Activated T-cell treated with anti-CD3 and anti-CD28 coated beads, Interleukin-2, amount 50 U/mL, for 72 hours (primary cell): Measurements from ENCODE around the gene HLA-DMB. TPM values are rescaled to one million over a fixed set of nuclear protein-coding genes. Genes with fewer than 3 reads are reported as not detected.

Experiments used
- ATAC-seq, 2 donors: fragments of 150-1000 bp; cut with Tn5 transposase; replicated peaks in 1 of 2; 2 replicates each; pipeline ENCODE4 v1.10.0; 2021; ENCODE audit warnings: moderate library complexity in 2 of 2, mild to moderate bottlenecking in 1 of 2
- DNase-seq, 2 donors: peaks; one replicate each; pipeline ENCODE4 v3.0.0; 2021 to 2022; ENCODE audit warnings: mixed read lengths in 1 of 2
- H3K27ac Mint-ChIP-seq: one replicate; pipeline ENCODE4 v1.8.0; 2022; ENCODE audit warnings: mild to moderate bottlenecking, moderate library complexity, mixed read lengths
- H3K27me3 Mint-ChIP-seq: one replicate; pipeline ENCODE4 v1.8.0; 2022; ENCODE audit warnings: low read depth, mixed read lengths
- H3K36me3 Mint-ChIP-seq, 2 donors: one replicate each; pipeline ENCODE4 v1.8.0; 2022; ENCODE audit warnings: mixed read lengths in 2 of 2, mild to moderate bottlenecking in 1 of 2; ENCODE audit not compliant: insufficient read depth in 2 of 2
- H3K4me1 Mint-ChIP-seq: one replicate; pipeline ENCODE4 v1.8.0; 2022; ENCODE audit warnings: low read depth, mixed read lengths
- H3K4me3 Mint-ChIP-seq, 2 donors: one replicate each; pipeline ENCODE4 v1.8.0; 2022; ENCODE audit warnings: mild to moderate bottlenecking in 2 of 2, mixed read lengths in 2 of 2, moderate library complexity in 2 of 2
- H3K9me3 Mint-ChIP-seq, 2 donors: one replicate each; pipeline ENCODE4 v1.8.0; 2022; ENCODE audit warnings: mixed read lengths in 2 of 2
- total RNA-seq, 2 donors: library from RNA; stranded (reverse); gene quantifications; one replicate each; pipeline ENCODE4 v1.2.3, GENCODE V29; 2022

The HLA-DMB gene
- total RNA-seq, 2 donors from 2014 or later = 3.4 to 3.6 TPM

DNA sequence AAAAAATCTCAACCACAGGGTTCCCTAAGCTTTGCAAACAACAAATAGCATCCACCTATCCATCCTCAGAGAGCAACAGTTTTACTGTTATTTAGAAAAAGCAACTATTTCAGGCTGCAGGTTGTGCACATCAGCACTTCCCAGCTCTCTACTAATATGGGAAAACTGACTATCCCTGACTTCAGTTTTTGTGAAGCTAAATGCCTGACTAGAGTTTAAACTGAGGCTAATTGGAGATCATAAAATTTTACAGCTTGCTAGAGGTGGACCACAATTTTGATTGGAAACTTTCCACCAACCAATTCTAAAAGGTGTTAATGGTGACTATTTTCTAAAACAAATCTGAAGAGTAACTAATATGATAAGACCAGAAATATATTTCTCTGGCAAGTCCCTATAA lies 36.9 kb downstream of the HLA-DMB start:
- no peak for ATAC-seq
- Mint-ChIP-seq H3K27me3 (no peaks in the 10 kb centered on the region), H3K4me3 (no peak overlapping the region), H3K27ac (no peak overlapping the region), H3K36me3 (no peaks in the 10 kb centered on the region), H3K9me3 (no peaks in the 10 kb centered on the region), H3K4me1 (no peaks in the 10 kb centered on the region)
- no peak for DNase-seq

DNA sequence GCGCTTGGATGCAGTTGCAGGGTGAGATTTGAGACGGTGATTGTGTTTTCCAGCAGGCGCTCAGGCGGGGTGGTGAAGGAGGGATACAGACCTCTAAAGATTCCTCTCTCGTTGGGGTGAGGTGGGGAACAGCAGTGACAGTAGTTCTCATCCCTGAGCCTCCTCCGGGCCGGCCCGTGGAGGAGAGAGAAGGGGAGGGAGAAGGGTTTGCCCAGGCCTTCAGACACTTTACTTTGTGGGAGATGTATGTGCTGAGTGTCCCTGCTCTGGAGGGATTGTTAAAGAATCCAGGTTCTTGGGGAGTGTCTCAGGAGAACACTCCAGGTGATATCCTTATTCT lies 45.9 kb downstream of the HLA-DMB start:
- DNase-seq = no peak
- ATAC-seq = peak; percentile 4 to 9
- Mint-ChIP-seq H3K27ac (peak overlapping the region; percentile 91), H3K36me3 (peaks cover 3 to 4% of the 10 kb centered on the region in 2 donors), H3K4me1 (peaks cover 32% of the 10 kb centered on the region), H3K9me3 (no peaks in the 10 kb centered on the region), H3K4me3 (peak overlapping the region; percentile 96 to 97), H3K27me3 (no peaks in the 10 kb centered on the region)

DNA sequence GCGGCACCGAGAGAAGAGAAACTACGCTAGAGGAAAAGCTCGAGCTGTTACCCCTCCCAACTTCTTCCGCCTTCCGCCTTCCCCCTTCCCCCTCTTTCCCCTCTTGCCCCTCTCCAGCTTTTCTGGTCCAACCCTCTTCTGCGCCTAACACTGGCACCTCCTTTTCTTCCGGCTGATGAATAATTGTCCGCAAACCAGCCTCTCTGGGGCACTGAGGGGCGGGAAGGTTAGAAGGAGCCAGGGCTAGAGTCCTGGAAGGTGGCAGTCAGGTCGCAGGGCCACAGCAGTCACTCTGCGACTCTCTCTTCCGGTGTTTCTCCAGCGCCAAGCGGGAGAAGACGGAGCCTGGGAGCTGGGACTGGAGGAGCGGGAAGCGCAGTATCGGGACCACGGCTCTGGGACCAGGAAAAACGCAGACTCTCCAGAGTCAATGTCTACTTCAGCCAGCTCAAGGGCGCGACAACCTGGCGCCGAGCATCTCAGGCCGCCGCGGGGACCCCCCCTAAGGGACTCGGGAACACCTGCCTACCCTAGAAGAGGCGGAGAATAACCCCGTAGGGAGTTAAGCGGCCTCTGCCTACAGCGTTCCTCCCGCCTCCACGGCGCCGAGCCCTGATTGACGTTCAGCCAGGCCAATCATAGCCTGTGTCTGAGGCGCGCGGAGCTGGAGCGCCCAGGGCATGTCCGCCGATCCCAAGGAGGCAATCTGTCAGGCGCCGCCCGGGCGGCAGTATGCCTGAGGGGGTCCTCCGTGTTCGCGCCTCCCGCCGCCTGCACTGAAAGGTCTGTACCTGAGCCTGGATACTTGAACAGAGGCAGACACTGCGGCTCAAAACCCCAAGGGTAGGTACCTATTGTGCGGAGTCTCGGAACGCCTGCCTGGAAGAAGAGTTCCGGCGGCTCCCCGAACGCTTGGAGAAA lies 46.5 kb downstream of the HLA-DMB start:
- Mint-ChIP-seq H3K36me3 (peaks cover 3 to 4% of the 10 kb centered on the region in 2 donors), H3K27ac (peak overlapping the region; percentile 91), H3K4me3 (peak overlapping the region; percentile 96 to 97), H3K4me1 (peaks cover 32% of the 10 kb centered on the region), H3K27me3 (no peaks in the 10 kb centered on the region), H3K9me3 (no peaks in the 10 kb centered on the region)
- DNase-seq (peak; percentile 95 to 97), ATAC-seq (peak; percentile 99)

DNA sequence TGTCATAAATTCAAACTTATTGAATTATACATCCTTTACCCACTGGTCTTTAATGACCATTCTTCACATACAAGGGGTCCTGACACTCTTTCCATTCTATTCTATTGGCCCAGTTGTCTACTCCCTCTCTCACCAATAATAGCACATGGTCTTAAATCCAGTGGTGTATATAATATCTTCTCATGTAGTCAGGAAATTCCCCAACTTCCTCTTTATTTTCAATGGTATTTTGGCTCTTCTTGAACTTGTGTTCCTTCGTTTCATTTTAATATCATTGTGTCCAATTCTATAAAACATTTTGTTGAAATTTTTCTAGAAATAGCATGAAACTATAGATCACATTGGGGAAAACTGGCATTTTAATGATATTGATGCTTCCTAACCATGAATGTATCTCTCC lies 50.0 kb downstream of the HLA-DMB start:
- Mint-ChIP-seq H3K9me3 (no peaks in the 10 kb centered on the region), H3K27me3 (no peaks in the 10 kb centered on the region), H3K4me3 (no peak overlapping the region), H3K36me3 (peaks cover 0 to 4% of the 10 kb centered on the region in 2 donors), H3K4me1 (peaks cover 11% of the 10 kb centered on the region), H3K27ac (no peak overlapping the region)
- DNase-seq (no peak), ATAC-seq (no peak)

DNA sequence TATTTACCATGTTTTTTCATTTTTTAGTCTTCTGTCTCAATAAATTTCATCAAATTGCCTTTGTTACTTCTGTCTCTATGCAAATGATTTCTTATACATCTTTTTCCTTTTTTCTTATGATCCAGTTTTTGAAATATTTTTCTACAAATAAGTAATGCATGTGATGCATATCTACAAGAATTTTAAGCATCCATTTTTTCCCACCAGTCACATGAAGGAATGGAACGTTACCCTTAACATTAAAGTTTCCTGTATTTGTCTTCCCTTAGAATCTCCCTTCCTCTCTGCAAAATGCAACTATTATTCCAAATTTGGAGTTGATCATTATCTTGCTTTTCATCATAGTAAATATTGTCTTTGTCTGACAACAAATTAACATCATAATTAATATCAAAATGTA lies 51.3 kb downstream of the HLA-DMB start:
- no peak for DNase-seq
- Mint-ChIP-seq H3K9me3 (no peaks in the 10 kb centered on the region), H3K27ac (no peak overlapping the region), H3K4me1 (peaks cover 6% of the 10 kb centered on the region), H3K4me3 (no peak overlapping the region), H3K27me3 (no peaks in the 10 kb centered on the region), H3K36me3 (peaks cover 0 to 4% of the 10 kb centered on the region in 2 donors)
- no peak for ATAC-seq

DNA sequence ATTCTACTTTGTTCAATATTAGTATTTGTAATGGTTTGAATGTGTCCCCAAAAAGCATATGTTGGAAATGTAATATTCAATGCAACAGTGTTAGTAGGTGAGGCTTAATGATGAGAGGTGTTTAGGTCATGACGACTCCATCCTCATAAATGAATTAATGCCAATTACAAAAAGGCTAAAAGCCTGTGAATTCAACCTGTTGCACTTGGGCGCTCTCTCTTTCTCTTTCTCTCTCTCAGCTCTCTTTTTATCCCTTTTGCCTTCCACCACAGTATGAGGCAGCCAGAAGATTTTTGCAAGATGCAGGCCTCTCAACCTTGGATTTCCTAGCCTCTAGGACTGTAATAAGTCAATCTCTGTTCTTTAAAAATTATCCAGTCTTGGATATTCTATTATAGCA lies 52.3 kb downstream of the HLA-DMB start:
- Mint-ChIP-seq H3K9me3 (no peaks in the 10 kb centered on the region), H3K36me3 (no peaks in the 10 kb centered on the region), H3K27ac (no peak overlapping the region), H3K27me3 (no peaks in the 10 kb centered on the region), H3K4me3 (no peak overlapping the region), H3K4me1 (peaks cover 6% of the 10 kb centered on the region)
- DNase-seq = no peak
- ATAC-seq = no peak

DNA sequence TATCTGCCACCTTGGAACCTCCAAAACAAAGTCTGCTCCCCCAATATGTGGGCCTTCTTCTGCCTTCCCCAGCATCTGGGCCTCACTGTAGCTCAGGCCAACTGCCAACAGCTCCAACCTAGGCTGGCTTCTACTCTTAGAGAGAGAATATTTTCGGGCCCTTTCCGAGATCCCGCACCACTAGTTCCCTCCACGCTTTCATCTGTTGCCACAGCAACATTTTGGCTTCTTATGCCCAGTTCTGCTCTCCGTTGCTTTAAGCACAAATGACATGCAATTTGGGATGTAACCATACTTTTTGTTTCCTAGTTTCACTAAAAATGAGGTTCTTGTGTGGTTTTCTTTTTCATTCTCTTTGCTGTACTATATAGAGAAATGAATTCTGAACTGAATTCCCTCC lies 53.2 kb downstream of the HLA-DMB start:
- H3K4me3 Mint-ChIP-seq = no peak overlapping the region
- peaks cover 3% of the 10 kb centered on the region for H3K4me1 Mint-ChIP-seq
- no peaks in the 10 kb centered on the region for H3K36me3 Mint-ChIP-seq
- H3K9me3 Mint-ChIP-seq = no peaks in the 10 kb centered on the region
- no peaks in the 10 kb centered on the region for H3K27me3 Mint-ChIP-seq
- DNase-seq (no peak), ATAC-seq (no peak)
- H3K27ac Mint-ChIP-seq = peak overlapping the region; percentile 15

DNA sequence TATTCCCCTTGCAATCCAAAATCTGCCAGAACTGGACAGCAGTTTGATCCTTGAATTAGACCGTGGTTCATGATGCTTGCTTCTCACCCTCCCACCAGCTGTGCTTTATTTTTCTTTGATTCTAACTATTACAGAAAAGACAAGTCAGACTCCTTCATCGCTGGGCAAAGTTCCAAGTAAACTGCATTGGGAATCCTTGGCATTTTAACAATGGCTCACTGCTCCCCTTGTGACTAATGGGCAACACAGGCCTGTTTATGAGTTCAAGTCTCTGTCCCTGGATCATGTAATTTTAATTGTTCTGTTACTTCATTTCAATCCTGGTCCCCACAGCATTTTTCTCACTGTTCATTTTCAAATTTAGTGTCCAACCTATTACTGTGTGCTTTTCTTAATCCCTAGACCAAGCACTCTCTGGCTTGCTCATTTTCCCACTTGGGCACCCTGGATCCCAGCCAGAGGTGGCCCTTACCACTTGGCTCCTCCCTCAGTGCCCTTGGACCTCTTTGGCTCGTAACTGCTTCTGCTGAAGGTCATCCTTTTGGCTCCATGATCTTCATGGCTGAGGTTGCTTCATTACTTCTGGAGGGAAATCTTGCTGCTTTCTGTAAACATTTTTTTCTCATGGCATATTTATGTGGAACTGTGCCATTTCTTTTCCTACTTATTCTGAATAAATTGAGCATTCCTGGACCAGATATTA lies 54.0 kb downstream of the HLA-DMB start:
- Mint-ChIP-seq H3K4me3 (no peak overlapping the region), H3K4me1 (peaks cover 8% of the 10 kb centered on the region), H3K27ac (no peak overlapping the region), H3K9me3 (no peaks in the 10 kb centered on the region), H3K27me3 (no peaks in the 10 kb centered on the region), H3K36me3 (no peaks in the 10 kb centered on the region)
- DNase-seq = no peak
- ATAC-seq = no peak

DNA sequence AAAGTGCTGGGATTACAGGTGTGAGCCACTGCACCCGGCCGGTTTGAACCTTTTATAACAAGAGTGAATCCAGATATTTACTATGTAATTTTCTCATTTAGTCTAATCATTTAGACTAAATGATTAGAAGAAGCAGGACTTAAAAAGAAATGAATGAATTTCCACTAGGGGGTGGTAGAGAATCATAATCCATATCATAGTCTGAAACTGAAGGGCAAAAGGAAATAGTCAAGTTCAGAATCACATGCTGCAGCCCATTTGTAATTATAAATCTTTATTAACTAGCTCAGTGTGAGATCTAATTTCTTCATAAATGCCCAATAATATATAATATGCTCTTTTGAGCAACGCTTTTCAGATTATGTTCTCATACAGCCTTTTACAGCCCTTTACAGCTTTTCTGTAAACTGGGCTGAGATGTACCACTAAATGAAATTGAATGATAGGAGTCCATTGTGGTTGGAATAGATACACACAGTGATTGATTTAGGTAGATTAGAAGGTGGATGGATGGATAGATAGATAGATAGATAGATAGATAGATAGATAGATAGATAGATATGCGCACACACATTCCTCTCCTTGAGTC lies 55.0 kb downstream of the HLA-DMB start:
- no peaks in the 10 kb centered on the region for H3K27me3 Mint-ChIP-seq
- no peak overlapping the region for H3K4me3 Mint-ChIP-seq
- no peaks in the 10 kb centered on the region for H3K9me3 Mint-ChIP-seq
- DNase-seq (no peak), ATAC-seq (peak; percentile 43 to 51)
- peaks cover 8% of the 10 kb centered on the region for H3K4me1 Mint-ChIP-seq
- H3K27ac Mint-ChIP-seq = no peak overlapping the region
- H3K36me3 Mint-ChIP-seq = no peaks in the 10 kb centered on the region

Other genes starting within 250 kb of the HLA-DMB start
- gene HLA-DQA2, start 199.6 kb downstream of the HLA-DMB start, total RNA-seq = 1 to 10 TPM in 1 of 2 donors, not detected in 1; 1.2 TPM
- under 1 TPM; 0.36 to 0.60 TPM for gene HLA-DQB2, start 177.5 kb downstream of the HLA-DMB start, total RNA-seq
- gene HLA-DOB, start 124.0 kb downstream of the HLA-DMB start, total RNA-seq = 1 to 10 TPM; 8.0 to 8.1 TPM
- 100 to 1,000 TPM; 117 to 127 TPM for gene TAP2, start 102.3 kb downstream of the HLA-DMB start, total RNA-seq
- 100 to 1,000 TPM; 301 to 305 TPM for gene PSMB8, start 97.0 kb downstream of the HLA-DMB start, total RNA-seq
- 100 to 1,000 TPM; 328 to 373 TPM for gene TAP1, start 87.3 kb downstream of the HLA-DMB start, total RNA-seq
- 100 to 1,000 TPM; 271 to 299 TPM for gene PSMB9, start 86.8 kb downstream of the HLA-DMB start, total RNA-seq
- gene HLA-DMA, start 12.1 kb upstream of the HLA-DMB start, total RNA-seq = 10 to 100 TPM; 19.4 to 20.2 TPM
- 100 to 1,000 TPM; 238 to 291 TPM for gene BRD2, start 27.6 kb upstream of the HLA-DMB start, total RNA-seq
- 1 to 10 TPM; 3.1 to 3.9 TPM for gene HLA-DOA, start 68.6 kb upstream of the HLA-DMB start, total RNA-seq
- gene HLA-DPA1, start 132.6 kb upstream of the HLA-DMB start, total RNA-seq = 10 to 100 TPM; 11.4 to 25.8 TPM
- 10 to 100 TPM; 12.5 to 20.9 TPM for gene HLA-DPB1, start 135.0 kb upstream of the HLA-DMB start, total RNA-seq